Stimulated activated CD8-positive, alpha-beta memory T cell treated with anti-CD3 and anti-CD28 coated beads, Interleukin-2, amount 100 ng/mL, for 48 hours (primary cell): Measurements from ENCODE around the gene FANCE.
"Not testable (repeated sequence)": the region's sequence is repeated elsewhere in the genome, so short reads cannot be mapped to it uniquely, and the experiment has no call there.

Source experiments
- DNase-seq, 2 donors: peaks; one replicate each; pipeline ENCODE4 v3.0.0-alpha.2; 2020; ENCODE audit warnings: low read depth in 2 of 2

The FANCE gene

GRCh38 chr6:35496841-35497570 is 44.9 kb downstream of the FANCE start, which contains the start of gene TEAD3:
TEAD3 (minus strand) TSS chr6:35497079.
- DNase-seq = no peak

- DNase-seq = no peak
These were observed 45.7 kb downstream of the FANCE start for GRCh38 chr6:35497571-35498421.

DNA sequence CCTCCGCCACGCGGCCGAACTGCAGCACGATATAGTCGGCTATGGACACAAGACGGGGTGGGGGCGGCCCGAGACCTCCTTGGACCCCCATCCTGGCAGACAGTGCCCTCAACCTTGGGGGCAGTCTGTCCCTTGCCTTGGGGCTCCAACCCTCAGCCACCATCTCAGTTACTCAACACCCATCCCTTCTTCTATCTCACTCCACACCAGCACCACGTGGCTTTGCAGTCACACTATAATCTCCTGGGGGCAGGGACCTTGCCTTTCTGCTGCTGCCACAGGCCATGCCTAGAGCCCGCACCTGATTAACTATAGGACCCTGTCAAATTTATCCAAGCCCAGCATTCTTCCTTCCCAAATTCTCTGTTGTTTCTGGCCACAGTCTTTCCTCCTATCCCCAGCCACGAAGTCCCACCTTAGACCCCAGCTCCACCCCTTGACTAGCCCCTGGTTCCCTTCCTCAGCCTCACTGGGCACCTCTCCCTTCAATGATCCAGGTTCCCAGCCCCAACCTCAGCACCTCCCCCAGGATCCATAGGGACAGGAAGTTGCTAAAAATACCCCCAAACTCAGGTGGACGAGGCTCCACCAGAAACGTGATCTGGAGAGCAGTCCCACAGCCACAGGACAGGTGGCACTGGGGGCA is 46.4 kb downstream of the FANCE start:
- no peak for DNase-seq

- no peak for DNase-seq
These were observed 47.2 kb downstream of the FANCE start for GRCh38 chr6:35499372-35499771.

GRCh38 chr6:35500782-35501181 is 48.6 kb downstream of the FANCE start:
- no peak for DNase-seq

- no peak for DNase-seq
These were observed 49.6 kb downstream of the FANCE start for GRCh38 chr6:35501784-35502183.

GRCh38 chr6:35503534-35503933 is 51.4 kb downstream of the FANCE start:
- no peak for DNase-seq

- DNase-seq = no peak
These were observed 53.9 kb downstream of the FANCE start for GRCh38 chr6:35505999-35506412.

- no peak for DNase-seq
These were observed 54.4 kb downstream of the FANCE start for GRCh38 chr6:35506536-35506935.

DNA sequence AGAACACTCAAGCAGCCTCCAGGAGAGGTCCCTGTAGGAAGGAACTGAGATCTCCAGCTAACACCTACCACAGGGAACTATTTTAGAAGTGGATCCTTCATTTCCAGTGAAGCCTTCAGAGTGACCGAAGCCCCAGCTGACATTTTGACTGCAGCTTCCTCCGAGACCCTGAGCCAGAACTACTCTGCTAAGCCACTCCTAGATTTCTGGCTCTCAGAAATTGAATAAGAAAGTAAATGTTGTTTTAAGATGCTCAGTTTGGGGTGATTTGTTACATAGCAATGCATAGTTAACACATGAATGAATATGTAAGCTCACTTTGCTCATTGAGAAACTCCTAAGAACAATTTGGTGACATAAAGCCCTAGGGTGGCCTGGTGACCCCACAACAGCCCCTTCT is 55.1 kb downstream of the FANCE start:
- DNase-seq = no peak

GRCh38 chr6:35508027-35508426 is 55.9 kb downstream of the FANCE start:
- DNase-seq = no peak

GRCh38 chr6:35508542-35508941 is 56.4 kb downstream of the FANCE start:
- no peak for DNase-seq

GRCh38 chr6:35510916-35511561 is 58.9 kb downstream of the FANCE start:
- no peak for DNase-seq

- no peak for DNase-seq
These were observed 59.4 kb downstream of the FANCE start for GRCh38 chr6:35511562-35511941.

- DNase-seq = no peak
These were observed 59.9 kb downstream of the FANCE start for GRCh38 chr6:35512006-35512405.

DNA sequence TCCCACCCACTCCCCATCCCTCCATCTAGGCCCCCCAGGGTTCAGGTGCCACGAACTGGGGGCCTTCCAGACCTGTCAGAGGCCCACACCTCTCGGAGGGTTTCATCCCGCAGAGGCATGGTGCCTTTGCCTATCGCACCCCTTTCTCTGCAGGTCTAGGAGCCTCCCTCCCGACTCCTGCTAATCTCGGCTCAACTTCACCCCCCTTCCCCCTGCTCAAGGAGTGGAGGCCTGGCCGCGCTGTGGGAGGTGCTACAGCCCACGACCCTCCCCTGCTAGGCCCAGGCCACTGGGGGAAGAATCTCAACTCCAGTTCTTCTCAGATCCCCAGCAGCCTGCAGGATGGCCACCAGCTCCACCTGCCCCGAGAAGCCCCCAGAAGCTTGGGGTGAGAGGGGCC is 60.6 kb downstream of the FANCE start, which contains the start of gene TULP1:
TSS of gene TULP1 (minus strand) at position 157 of the 400 bp plus-strand sequence. CDS start at position 119, 38 bp downstream.
- DNase-seq = no peak

DNA sequence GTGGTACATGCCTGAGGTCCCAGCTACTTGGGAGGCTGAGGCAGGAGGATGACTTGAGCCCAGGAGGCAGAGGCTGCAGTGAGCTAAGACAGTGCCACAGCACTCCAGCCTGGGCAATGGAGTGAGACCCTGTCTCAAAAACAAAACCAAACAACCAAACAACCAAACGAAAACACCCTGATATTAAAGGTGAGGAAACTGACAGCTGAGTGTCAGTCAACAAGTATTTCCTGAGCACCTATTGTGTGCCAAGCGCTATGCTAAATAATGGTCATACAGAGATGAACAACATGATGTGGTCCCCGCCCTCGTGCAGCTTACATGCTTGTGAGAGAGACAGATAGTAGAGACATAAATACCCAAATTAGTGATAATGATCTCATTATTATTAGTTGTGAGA is 62.4 kb downstream of the FANCE start:
- DNase-seq = no peak

DNA sequence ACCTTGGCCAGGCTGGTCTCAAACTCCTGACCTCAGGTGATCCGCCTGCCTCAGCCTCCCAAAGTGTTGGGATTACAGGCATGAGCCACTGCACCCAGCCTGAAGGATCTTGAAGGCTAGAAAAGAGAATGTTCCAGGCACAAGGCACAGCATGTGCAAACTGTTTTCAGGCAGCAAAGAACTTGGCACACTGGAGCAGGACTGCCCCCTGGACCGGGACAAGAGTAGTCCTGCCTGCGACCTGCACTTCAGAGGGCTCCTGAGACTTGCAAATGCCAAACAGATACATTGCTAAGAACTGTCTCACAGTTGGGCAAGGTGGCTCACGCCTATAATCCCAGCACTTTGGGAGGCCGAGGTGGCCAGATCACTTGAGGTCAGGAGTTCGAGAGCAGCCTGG is 63.8 kb downstream of the FANCE start:
- not testable (repeated sequence) for DNase-seq
